HG03060 (cell line): ENCODE data around the gene PRUNE2.

Experiments used
- ATAC-seq: cut with Tn5 transposase; IDR thresholded peaks from one replicate; pipeline ENCODE4 v1.9.1; 2021; ENCODE audit warnings: low read depth, moderate number of reproducible peaks; ENCODE audit not compliant: unreplicated experiment

Gene PRUNE2

DNA sequence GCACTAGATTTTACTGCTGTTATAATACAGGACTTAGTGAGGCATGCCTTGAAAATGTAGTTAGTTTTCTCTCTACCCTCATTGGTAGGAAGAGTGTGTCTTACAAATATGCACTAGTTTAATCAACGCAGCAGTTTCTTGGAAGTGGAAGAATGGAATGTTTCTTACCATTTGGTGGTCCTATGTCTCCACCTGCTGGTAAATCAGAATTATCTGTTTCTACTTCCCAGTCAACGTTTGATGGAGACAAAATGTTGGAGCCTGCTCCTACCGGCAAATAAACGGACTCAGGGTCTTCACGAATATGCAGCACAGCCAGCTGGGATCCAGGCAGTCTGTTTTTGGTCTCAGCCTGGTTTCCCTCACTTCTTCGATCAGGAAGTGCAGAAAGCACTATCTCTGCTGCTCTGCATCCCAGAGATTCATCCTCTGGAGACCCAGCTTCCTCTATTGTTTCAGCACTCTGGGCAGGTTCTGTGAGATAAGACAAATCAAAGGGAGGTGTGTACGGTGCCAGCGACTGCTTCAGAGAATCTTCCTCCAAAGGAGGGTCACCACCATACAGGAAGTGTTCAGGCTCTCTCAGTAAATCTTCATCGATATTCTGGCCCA is 201.2 kb downstream of the PRUNE2 start:
- ATAC-seq, result no peak

DNA sequence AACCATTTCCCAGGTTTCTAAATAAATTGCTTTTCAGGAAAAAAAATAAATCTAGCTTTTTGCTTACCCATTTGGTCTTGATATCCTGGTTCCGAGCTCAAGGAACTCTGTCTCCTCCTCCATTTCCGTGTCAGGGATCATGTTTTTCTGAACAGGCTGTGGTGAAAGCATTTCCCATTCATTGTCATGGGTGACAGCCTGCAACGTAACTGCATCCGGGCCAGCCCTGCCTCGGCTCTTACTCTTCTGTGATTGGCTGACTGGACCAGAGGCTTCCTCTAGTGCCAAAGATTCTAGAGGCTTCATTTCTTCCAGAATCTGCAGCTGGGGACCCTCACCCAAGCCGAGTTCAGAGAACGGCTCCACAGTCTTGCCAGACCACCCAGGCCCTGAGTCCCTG is 202.6 kb downstream of the PRUNE2 start:
- no peak for ATAC-seq

GRCh38 chr9:76701441-76702039 is 204.4 kb downstream of the PRUNE2 start:
- ATAC-seq, result no peak

GRCh38 chr9:76700916-76701315 is 205.0 kb downstream of the PRUNE2 start:
- no peak for ATAC-seq

DNA sequence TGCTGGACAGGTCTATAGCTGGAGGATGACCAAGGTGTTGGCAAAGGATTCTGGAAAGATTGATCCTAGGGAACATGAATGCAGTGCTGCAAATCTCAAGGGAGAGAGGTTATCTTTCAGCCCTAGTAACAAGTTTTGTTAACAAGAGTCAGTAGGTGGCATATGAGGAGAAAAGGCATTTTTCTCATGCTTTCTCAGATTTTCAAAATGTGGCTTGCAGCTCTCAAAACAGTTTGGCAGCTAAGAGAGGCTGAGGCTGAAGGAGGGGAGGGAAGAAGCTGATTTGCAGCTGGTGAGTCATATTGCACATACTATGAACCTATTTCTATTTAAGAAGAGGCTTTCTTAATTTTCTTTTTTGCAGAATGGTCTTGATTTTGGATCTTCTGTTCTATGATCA is 205.9 kb downstream of the PRUNE2 start:
- ATAC-seq, result no peak

DNA sequence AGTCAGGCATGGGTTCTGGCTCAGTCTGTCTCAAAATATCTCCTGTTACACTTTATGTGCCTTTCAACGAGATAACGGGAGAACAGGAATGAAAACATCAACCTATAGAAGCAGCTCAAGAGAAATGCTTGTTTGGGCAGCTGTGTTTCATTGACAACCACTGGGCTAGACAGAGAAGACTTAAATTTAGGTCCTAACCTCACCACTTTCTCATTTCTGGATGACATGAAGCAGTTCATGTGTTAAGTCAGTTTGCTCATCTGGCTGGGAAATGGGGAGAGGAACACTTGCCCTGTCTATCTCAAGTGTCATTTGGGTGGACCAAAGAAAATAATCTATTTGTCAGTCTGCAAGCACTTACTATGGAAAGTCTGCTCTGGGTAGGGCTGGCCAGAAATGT is 208.4 kb downstream of the PRUNE2 start:
- no peak for ATAC-seq

DNA sequence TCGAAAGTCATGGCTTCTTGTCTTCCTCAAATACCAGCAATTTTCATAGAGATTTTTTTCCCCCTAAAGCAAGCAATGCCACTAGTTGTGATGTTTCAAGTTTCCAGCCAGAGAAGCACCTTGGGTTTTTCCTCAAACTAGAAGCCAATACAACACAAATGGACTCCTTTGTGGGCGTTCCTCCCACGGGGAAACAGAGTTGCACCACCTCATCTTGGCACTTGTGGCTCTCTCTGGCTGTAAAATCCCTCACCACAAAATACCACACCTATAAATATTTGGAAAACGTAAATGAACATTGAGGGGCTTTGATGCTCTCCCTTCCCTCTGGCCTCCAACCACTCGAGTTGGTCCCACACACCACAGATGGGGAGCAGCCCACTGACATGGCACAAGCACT is 208.8 kb downstream of the PRUNE2 start:
- no peak for ATAC-seq

DNA sequence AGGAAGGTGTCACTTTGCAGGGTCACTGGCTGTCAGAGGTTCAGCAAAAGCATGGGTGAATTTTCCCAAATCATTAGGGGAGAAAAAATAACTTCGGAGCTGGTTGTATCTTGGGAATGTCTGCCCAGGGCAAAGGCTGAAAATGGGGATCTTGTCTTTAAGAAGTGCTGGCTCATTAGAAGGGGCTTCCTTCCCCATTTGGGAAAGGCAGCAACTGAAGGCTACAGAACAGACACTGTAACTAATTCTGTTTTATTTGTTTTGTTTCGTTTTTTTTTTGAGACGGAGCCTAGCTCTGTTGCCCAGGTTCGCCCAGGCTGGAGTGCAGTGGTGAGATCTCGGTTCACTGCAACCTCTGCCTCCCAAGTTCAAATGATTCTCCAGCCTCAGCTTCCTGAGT is 212.0 kb downstream of the PRUNE2 start:
- no peak for ATAC-seq

GRCh38 chr9:76692458-76693129 is 213.3 kb downstream of the PRUNE2 start:
- no peak for ATAC-seq

- no peak for ATAC-seq
Observed at GRCh38 chr9:76691517-76692313, 214.2 kb downstream of the PRUNE2 start.

DNA sequence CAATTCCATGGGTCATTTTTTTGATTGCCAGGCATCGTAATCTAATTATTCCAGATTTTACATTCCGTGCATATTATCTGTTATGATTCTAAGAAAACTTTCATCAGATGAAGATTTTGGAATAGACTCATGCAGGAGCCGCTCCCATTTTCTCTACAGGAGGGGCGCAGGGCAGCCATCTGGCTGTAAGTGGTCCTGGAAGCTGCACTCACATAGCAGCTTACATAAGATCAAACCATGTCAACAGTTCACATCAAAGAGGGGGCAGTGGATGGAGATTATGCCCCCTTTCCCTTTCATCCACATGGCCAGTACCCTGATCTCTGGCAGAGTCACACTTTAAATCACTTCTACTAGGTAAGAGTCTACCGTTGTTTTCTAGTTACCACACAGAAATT is 214.9 kb downstream of the PRUNE2 start:
- no peak for ATAC-seq

DNA sequence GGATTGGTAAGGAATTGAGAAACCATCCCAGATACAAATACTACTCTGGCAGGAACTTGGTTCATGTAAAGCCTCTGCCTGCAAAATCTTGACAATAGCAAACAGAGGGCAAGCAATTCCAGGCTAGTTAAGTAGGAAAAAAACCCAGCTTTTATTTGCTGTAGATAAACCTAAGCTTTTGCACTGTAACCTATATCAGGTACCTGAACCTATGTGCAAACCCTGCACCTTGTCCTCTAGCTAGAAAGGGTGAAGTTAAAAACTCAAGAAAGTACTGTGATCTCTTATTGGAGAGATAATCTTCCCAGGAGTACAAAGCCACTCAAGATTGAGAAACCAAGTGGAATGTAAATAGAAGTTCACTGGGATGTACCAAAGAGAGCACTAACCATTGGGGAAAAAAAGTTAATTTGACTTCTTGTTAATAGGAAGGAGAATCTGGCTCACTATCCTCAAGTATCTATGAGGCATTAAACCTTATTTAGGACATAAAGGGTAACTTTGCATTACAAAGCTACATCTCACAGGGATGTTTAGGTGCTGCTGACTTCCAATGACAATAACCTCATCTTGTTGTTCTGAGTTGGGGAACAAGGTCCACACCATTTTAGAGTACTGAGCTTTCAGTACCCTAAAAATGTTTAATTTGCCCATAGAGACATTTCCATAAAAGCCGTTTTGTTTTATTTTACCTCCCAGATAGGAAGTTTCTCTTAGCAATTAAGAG is 215.5 kb downstream of the PRUNE2 start:
- ATAC-seq, result no peak

DNA sequence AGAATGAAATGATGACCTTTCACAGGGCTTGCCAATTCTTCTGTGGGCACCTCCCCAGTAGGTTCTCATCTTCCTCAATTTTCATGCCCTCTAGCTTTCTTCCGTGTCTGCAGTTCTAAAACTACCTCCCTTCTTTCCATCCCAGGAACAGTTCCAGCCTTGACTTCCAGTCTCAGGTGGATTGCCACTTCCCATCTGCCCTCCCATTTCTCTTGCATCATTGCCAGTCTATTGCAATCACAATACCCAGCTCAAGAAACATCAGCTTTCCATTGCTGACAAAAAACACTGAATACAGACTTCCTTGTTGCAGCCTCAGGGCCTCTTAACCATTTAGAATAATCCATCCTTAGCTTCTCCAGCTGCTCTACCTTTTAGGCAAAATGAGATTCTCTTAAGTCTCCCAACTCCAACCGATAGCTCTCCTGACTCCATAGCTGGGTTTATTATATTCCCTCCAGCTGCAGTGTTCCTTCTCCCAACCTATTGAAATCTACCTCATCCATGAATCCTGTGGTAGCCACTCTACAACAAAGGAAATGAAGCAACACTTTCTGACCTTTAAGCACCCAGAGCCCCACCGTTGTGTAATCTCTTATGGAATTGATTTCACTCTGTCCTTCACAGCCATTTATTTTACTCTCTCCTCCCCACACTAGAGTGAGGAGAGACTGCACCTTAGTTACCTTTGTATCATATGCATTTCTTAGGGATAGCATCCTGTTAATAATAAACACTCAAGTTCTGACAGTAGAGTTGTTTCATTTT is 217.3 kb downstream of the PRUNE2 start:
- no peak for ATAC-seq

- no peak for ATAC-seq
Observed at GRCh38 chr9:76687861-76688391, 218.0 kb downstream of the PRUNE2 start.

DNA sequence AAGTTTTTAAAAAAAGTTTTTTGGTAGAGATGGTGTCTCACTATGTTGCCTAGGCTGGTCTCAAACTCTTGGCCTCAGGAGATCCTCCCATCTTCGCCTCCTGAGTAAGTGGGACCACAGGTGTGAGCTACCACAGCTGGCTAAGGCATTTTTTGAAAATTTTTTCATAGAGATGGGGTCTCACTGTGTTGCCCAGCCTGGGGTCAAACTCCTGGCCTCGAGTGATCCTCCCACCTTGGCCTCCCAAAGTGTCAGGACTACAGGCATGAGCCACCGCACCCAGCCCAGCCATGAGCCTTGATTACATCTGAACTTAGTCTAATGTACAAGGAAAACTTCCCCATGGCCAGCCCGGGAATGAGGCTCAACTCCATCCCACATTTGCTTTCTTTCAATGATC is 219.2 kb downstream of the PRUNE2 start:
- no peak for ATAC-seq

DNA sequence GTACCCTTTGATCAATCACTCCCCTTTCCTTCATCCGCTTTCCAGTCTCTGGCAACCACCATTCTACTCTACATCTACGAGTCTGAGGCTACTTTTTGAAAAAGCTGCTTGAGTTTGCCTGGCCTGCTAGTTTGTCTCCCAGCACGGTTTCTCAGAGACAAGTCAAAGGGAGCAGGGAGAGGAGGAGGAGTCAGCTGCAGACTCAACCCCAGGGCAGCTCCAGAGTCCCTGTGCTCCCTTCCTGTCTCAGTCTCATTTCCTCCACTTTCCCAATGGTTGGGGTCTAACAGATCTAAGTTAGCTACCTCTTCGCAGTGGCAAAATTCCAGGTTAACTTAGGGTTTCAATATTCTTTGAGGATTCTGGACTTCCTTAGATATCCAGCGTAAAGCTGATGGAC is 221.7 kb downstream of the PRUNE2 start:
- ATAC-seq, result no peak

DNA sequence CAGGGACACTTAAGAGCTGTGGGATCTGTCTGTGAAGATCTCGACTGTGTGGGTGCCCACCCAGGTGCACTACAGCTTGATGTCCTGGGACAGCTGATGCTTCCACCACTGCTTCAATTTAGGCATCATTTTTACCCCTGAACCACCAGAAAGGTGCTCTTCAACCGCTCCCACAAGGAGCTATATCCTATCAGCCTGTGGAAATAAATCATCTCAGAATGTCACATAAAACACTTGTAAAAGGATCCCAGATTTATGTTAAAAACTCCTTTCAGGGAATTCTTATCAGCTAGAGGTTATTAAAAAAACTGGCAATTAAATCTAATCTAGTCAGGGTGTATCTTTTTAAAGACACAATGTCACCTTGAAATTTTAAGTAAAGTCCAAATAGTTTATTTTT is 224.4 kb downstream of the PRUNE2 start:
- no peak for ATAC-seq

DNA sequence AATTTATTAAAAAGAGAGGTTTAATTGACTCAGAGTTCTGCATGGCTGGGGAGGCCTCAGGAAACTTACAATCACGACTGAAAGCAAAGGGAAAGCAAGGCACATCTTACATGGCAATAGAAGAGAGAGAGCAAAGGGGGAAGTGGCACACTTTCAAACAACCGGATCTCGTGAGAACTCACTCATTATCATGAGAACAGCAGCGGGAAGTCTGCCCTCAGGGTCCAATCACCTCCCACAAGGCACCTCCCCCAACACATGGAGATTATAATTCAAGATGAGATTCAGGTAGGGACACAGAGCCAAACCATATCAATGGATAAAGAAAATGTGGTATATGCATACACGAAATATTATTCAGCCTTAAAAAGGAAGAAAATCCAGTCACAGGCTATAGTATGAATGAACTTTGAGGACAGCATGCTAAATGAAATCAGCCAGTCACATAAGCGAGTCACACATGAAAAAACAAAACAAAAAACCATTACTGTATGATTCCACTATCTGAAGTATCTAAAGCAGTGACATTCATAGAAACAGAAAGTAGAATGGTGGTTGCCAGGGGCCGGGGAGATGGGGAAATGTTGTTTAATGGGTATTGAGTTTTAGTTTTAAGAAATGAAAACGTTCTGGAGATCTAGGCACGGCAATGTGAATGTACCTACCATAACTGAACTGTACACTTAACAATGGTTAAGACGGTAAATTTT is 225.0 kb downstream of the PRUNE2 start:
- no peak for ATAC-seq

DNA sequence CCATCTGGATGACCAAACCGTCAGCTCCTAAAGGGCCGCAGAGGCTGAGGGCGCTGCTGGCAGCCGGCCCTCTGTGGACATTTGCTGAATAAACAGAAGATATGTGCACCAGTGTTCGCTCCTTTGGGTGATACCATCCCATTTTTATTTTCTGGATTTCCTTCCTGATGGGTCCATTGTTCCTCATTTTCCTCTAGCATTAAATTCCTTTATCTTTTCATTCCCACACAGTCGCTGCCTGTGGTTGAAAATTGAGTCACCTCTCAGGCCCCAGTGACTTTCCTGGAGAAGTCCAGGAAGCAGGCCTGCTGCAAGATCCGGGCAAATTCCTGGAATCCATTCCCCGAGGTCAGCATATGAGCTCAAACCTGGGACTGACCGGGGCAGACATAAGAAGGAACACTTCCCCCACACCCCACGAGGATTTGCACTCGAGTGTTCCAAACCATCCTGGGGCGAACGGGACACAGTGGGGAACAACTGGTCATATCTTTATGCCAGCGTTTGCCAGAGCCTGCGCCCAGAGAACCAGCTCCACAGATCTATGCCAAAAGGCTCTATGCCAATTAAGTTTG is 228.3 kb downstream of the PRUNE2 start:
- ATAC-seq, result no peak
